GM12891 (cell line): ENCODE results near the gene EXOC4.
A peak's percentile ranks its signal among the peaks of the same experiment; 100 is the strongest.

Source experiments
- DNase-seq: peaks from one replicate; pipeline ENCODE4 v3.0.0; 2011; ENCODE audit warnings: low spot score; ENCODE audit not compliant: insufficient read length
- FAIRE-seq: peaks from 2 replicates; lab custom pipeline; 2011; peaks lifted over from hg19 to GRCh38; lab: Jason Lieb, UNC
- PAX5 ChIP-seq: IDR thresholded peaks from 2 replicates; pipeline ENCODE4 v1.6.1; 2011; ENCODE audit warnings: low read length, moderate library complexity, mild to moderate bottlenecking; ENCODE audit not compliant: insufficient read depth, severe bottlenecking
- POLR2A ChIP-seq: IDR thresholded peaks from 2 replicates; pipeline ENCODE4 v1.6.1; 2011; ENCODE audit warnings: low read depth, low read length, control low read depth
- POLR2AphosphoS5 ChIP-seq: IDR thresholded peaks from 2 replicates; pipeline ENCODE4 v1.6.1; 2011; ENCODE audit warnings: low read depth, low read length, control low read depth
- POU2F2 ChIP-seq: IDR thresholded peaks from 2 replicates; pipeline ENCODE4 v1.6.1; 2011; ENCODE audit warnings: low read depth, mild to moderate bottlenecking, control low read depth, low read length, moderate library complexity
- SPI1 ChIP-seq: IDR thresholded peaks from 2 replicates; pipeline ENCODE4 v1.6.1; 2011; ENCODE audit warnings: low read depth, low read length, control low read depth
- TAF1 ChIP-seq: IDR thresholded peaks from 2 replicates; pipeline ENCODE4 v1.6.1; 2011; ENCODE audit warnings: low read depth, low read length, control low read depth

EXOC4 gene

GRCh38 chr7:133355822-133356221 is 102.9 kb downstream of the EXOC4 start:
- TF ChIP-seq POLR2A (no peak), SPI1 (no peak), POLR2AphosphoS5 (no peak), TAF1 (no peak), POU2F2 (no peak), PAX5 (no peak)
- DNase-seq (no peak), FAIRE-seq (no peak)

- DNase-seq (no peak), FAIRE-seq (no peak)
- TF ChIP-seq POLR2A, result no peak
- no peak for TF ChIP-seq POLR2AphosphoS5
- TF ChIP-seq POU2F2, result no peak
- no peak for TF ChIP-seq TAF1
- no peak for TF ChIP-seq PAX5
- no peak for TF ChIP-seq SPI1
Measured at GRCh38 chr7:133358708-133359107, 105.8 kb downstream of the EXOC4 start.

GRCh38 chr7:133359449-133359848 is 106.6 kb downstream of the EXOC4 start:
- DNase-seq (no peak), FAIRE-seq (no peak)
- TF ChIP-seq POLR2A (no peak), SPI1 (no peak), POLR2AphosphoS5 (no peak), TAF1 (no peak)

- TF ChIP-seq POU2F2, result no peak
- TF ChIP-seq POLR2AphosphoS5, result no peak
- no peak for TF ChIP-seq SPI1
- TF ChIP-seq PAX5, result no peak
- no peak for TF ChIP-seq POLR2A
- TF ChIP-seq TAF1, result no peak
- FAIRE-seq, result no peak
- no peak for DNase-seq
Measured at GRCh38 chr7:133360201-133360600, 107.3 kb downstream of the EXOC4 start.

- FAIRE-seq, result no peak
- TF ChIP-seq POLR2A, result no peak
Measured at GRCh38 chr7:133361806-133362205, 108.9 kb downstream of the EXOC4 start.

GRCh38 chr7:133364959-133365690 is 112.2 kb downstream of the EXOC4 start:
- TF ChIP-seq SPI1 (peak; percentile 31; the same call in 1 of the 2 replicates), POLR2AphosphoS5 (no peak), POLR2A (no peak)
- DNase-seq, result no peak
- FAIRE-seq, result no peak

More at GRCh38 chr7:133361806-133362205, 108.9 kb downstream of the EXOC4 start:
- no peak for DNase-seq

- TF ChIP-seq SPI1 (no peak), POLR2AphosphoS5 (no peak), POLR2A (no peak), TAF1 (no peak), POU2F2 (no peak), PAX5 (no peak)
- DNase-seq, result no peak
- FAIRE-seq, result no peak
Measured at GRCh38 chr7:133365917-133366316, 113.0 kb downstream of the EXOC4 start.

GRCh38 chr7:133367561-133367960 is 114.7 kb downstream of the EXOC4 start:
- TF ChIP-seq POU2F2 (no peak), PAX5 (no peak), POLR2A (no peak), SPI1 (no peak), POLR2AphosphoS5 (no peak), TAF1 (no peak)
- no peak for DNase-seq
- FAIRE-seq, result no peak

- FAIRE-seq, result no peak
- no peak for DNase-seq
- TF ChIP-seq TAF1 (no peak), POLR2AphosphoS5 (no peak), SPI1 (no peak), PAX5 (no peak), POLR2A (no peak), POU2F2 (no peak)
Measured at GRCh38 chr7:133369130-133369529, 116.3 kb downstream of the EXOC4 start.

- TF ChIP-seq POU2F2 (no peak), POLR2A (no peak), PAX5 (no peak), SPI1 (no peak), POLR2AphosphoS5 (no peak), TAF1 (no peak)
- DNase-seq (no peak), FAIRE-seq (no peak)
Measured at GRCh38 chr7:133371616-133372015, 118.7 kb downstream of the EXOC4 start.

GRCh38 chr7:133372337-133372736 is 119.5 kb downstream of the EXOC4 start:
- FAIRE-seq, result no peak
- TF ChIP-seq PAX5 (no peak), POLR2AphosphoS5 (no peak), POLR2A (no peak), SPI1 (no peak), POU2F2 (no peak), TAF1 (no peak)
- DNase-seq, result no peak
